Hematopoietic multipotent progenitor cell treated with erythropoietin and hydrocortisone succinate and interleukin-3 and kit ligand, for 8 days (in vitro differentiated cells): ENCODE data around the gene MRPL33.
A peak's percentile ranks its signal among the peaks of the same experiment; 100 is the strongest.
"Not testable (repeated sequence)": the region's sequence is repeated elsewhere in the genome, so short reads cannot be mapped to it uniquely, and the experiment has no call there.

Experiments used
- DNase-seq: peaks from one replicate; pipeline ENCODE4 v3.0.0-alpha.2; 2015

Gene MRPL33

GRCh38 chr2:27742571-27742970 lies 28.9 kb upstream of the MRPL33 start:
- no peak for DNase-seq

- not testable (repeated sequence) for DNase-seq
Observed at GRCh38 chr2:27745494-27745893, 26.0 kb upstream of the MRPL33 start.

DNA sequence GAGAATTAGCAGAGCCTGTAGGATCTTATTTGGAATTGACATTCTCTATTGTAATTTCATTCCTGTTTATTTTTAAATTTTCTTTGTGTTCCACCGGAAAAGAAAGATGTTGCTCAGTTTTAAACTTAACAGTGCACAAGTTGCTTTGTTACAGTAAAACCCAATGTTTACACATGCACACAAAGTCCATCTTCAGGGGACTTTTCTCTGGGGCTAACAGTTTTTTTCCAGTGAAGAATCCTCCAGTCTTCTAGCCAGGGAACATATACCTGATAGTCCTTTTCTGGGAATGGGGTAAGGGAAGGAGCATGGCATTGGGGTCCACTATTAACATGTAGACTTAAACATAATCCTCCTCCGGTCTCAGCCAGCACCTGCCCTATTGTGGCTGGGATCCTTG lies 25.2 kb upstream of the MRPL33 start:
- DNase-seq: no peak

GRCh38 chr2:27747827-27748352 lies 23.6 kb upstream of the MRPL33 start:
- DNase-seq: no peak

GRCh38 chr2:27748803-27749554 lies 22.5 kb upstream of the MRPL33 start:
- DNase-seq: not testable (repeated sequence)

DNA sequence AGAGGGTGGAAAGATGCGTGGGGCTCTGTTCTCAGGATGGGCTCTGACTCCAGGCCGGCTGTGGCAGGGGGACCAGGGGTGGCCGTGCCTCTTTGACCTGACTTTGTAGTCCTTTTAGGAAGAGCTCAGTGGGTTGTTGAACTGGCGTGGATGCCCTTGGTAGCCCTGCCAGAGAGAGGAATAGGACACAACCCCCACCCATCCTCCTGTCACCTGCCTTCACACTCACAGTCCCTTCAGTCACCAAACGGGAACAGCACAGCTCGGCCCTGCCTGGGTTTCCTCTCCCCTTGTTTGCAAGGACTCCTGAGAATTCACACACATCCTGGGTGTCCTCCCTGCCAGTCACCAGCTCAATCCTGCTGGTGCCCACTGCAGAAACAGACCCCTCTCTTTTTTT lies 20.1 kb upstream of the MRPL33 start:
- no peak for DNase-seq

DNA sequence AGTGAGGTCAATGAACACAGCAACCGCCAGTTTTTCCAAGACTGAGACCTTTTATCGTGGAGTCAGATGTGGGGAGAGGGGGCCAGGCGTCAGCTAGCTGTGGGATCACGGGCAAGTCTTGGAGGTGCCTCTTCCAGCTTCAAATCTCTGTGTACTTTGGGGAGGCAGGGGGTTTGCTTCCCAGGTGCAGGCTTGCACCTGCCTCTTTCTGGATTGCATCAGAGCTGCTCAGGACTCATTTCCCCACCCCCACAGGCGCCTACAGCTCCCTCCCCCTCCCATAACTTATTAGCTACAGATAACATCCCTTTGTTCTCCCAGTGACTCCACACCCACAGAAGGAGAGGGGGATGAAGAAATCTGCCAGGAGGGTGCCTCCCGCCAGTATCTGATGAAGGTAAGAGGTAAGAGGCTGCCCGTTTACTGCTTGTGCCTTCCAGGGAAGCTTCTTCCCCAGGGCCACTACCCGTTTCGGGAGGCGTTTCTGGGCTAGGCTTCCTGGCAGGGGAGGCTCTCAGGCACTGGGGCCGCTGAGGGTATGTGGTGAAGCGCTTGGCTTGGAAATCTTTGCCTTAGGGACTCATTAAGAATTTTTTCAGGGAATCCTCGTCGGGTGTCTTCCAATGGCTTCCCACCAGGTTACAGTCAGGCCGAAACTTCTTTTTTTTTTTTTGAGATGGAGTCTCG lies 18.8 kb upstream of the MRPL33 start:
- no peak for DNase-seq

DNA sequence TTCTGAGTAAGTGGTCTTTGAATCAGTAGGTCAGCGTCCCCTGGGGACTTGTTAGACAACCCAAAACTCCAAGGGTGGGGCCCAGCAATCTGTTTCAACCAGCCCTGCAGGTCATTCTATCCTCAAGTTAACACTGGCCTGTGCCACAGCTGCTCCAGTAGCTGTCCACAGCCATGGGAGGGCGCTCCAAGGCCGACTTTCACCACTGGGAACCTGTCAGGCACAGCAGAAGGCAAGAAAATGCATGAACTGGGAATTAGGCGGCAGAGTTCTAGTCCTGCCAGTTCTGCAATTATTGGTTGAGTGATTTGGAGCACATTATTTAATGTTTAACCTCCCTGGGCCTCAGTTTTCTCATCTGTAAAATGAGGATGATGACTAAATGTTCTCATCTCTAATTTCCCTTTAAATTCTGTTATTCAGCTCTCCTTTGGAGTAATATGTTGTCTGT lies 17.4 kb upstream of the MRPL33 start:
- peak; percentile 74 for DNase-seq

- no peak for DNase-seq
Observed at GRCh38 chr2:27754831-27755230, 16.7 kb upstream of the MRPL33 start.

DNA sequence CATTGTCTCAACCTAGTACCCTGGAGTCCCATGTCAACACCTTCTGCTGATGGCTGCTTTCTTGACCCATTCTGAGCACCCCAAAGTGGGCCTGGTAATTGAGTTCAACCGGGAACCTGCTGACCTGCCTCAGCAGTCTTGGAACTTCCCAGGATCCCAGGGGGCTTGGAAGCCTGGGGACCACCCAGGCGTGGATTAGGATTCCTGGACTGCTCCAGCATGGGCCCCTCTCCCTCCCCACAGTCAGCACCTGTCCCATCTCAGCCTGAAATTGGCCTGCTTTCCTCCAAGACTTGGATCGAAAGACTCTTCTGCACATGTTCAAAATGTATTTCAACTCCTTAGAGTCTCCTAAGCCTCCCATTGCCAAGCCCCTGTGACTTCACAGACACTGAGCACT lies 15.4 kb upstream of the MRPL33 start:
- no peak for DNase-seq

- DNase-seq: no peak
Observed at GRCh38 chr2:27756544-27757498, 14.7 kb upstream of the MRPL33 start.

DNA sequence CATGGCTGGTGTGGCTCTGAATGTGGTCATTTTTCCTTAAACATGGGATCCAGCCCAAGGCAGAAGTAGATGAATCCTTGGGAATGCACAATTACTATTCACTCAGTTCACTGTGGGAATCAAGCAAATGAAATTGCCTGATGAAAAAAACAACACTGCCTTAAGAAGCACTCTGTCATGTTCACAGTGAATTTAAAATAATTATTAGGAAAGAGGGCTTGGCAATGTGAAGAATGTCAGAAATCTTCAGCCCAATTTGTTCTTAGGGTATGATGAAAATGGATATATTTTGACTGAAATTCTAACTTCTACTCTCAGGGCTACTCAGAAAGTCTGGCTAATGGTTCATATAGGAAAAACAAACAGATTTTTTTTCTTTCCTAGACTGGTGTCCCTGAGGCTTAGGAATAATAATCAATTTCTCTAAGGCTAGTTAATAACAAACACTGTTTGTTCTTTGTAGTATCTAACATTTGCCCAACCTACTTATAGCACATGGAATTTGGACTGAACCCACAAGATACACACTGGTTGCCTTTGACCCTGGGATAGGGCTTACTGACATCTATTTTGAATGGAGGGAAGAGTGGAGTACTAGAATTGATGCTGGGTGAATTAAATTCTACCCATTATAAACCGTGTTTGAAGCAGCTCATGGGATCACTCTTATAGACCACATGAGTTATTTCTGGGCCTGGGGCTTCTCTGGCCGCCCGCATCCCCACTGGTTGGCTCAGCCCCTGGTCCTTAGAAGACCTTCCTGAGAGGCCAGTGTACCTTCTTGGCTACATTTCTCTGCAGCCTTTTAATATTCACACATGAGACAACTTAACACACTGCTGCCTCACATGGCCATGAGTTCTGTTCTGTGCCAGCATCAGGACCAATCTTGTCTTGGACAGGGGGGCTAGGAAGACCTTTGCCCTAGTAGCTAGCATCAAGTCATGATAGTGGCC lies 8.3 kb upstream of the MRPL33 start:
- DNase-seq: no peak

DNA sequence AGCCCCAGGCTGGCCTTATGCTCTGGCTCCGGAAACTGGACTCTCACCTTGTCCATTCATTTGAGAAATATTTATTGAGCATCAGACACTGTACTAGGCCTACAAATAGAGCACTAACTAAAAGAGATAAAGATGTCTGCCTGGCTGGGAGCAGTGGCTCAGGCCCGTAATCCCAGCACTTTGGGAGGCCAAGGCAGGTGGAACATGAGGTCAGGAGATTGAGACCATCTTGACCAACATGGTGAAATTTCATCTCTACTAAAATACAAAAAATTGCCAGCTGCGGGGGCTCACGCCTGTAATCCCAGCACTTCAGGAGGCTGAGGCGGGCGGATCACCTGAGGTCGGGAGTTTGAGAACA lies 7.6 kb upstream of the MRPL33 start:
- DNase-seq: no peak

GRCh38 chr2:27764526-27764925 lies 7.0 kb upstream of the MRPL33 start:
- DNase-seq: not testable (repeated sequence)

- DNase-seq: peak; percentile 20
Observed at GRCh38 chr2:27765621-27766286, 5.8 kb upstream of the MRPL33 start.

- no peak for DNase-seq
Observed at GRCh38 chr2:27766287-27766661, 5.2 kb upstream of the MRPL33 start.

DNA sequence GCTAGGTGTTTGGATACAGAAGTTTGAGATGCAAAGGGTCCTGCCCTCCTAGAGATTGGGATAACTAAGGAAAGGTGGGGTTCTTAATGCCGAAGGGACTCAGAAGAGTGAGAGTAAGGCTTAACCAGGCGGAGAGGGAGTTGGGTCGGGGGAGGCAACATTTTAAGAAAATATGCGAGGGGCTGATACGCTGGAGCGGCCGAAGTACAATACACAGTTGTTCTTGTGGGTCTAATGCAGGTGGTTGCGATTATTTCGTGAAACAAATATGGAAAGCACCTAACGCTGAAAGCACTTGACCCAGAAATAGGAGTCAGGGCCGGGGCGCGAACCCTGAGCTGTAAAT lies 344 bp upstream of the MRPL33 start:
- no peak for DNase-seq

GRCh38 chr2:27772804-27773203 lies 1.3 kb downstream of the MRPL33 start:
- DNase-seq: no peak

DNA sequence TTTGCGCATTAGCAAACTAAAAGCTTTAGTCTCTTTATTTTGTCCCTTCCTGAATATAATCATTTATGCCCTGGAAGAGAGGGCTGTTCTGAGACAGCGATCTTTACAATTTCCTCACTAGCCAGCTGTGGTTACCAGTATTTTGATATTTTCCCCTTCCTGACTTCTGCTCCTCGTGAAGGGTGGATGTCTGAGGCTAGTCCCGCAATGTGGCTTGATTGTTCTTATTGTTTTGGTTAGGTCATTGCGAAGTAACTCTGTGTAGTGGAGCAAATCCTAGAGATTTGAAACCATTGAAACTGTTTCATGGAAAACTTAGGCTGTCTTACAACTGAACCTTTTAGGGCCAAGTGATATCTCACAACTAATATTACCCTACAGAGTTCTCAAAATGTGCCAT lies 2.4 kb downstream of the MRPL33 start:
- DNase-seq: no peak

- DNase-seq: no peak
Observed at GRCh38 chr2:27776097-27776496, 4.6 kb downstream of the MRPL33 start.

- DNase-seq: no peak
Observed at GRCh38 chr2:27776696-27777095, 5.2 kb downstream of the MRPL33 start.
